Mammary epithelial cell (primary cell): Measurements from ENCODE around the gene FAT1.

Source experiments
- CTCF ChIP-seq, 2 donors: IDR thresholded peaks in 1 of 2; conservative IDR thresholded peaks in 1 of 2; 2 replicates each; pipeline ENCODE4 v1.5.1; 2011 to 2012; ENCODE audit warnings: inconsistent platforms in 2 of 2, low read length in 2 of 2, mild to moderate bottlenecking in 2 of 2, control low read depth in 1 of 2, low read depth in 1 of 2; ENCODE audit not compliant: insufficient read depth in 1 of 2; ENCODE audit errors: extremely low read depth in 1 of 2
- EZH2 ChIP-seq: IDR thresholded peaks from 2 replicates; pipeline ENCODE4 v1.6.1; 2012; ENCODE audit warnings: low read length, inconsistent platforms, borderline replicate concordance

- no peak for TF ChIP-seq CTCF (conservative IDR thresholded peaks at IDR 0.05 in 1 of 2, IDR thresholded peaks at IDR 0.05 in 1 of 2; ENCODE audit: extremely low read depth in 1 of 2, insufficient read depth in 1 of 2, low read depth in 1 of 2, low read length in 2 of 2)
- TF ChIP-seq EZH2 = no peak
Measured at GRCh38 chr4:186701788-186702187, 21.9 kb downstream of the FAT1 start.
